SK-N-SH (cell line): ENCODE measurements around the gene TMEM51.

Experiments
- CTCF ChIP-seq: fragments of 200-600 bp; sonication (generic); IDR thresholded peaks from 2 replicates; pipeline ENCODE4 v1.6.1; 2017; ENCODE audit warnings: antibody characterized with exemption, mild to moderate bottlenecking, moderate library complexity
- EP300 ChIP-seq, 2 experiments: IDR thresholded peaks; 2 replicates each; pipeline versions ENCODE4 v1.4.0 to v1.6.1; 2012; ENCODE audit warnings: borderline replicate concordance in 1 of 2, low read depth in 1 of 2, low read length in 1 of 2
- EZH2phosphoT487 ChIP-seq: fragments of 200-600 bp; sonication (generic); IDR thresholded peaks from 2 replicates; pipeline ENCODE4 v1.6.1; 2017; ENCODE audit warnings: low read depth, mixed run types, mild to moderate bottlenecking, antibody characterized with exemption, moderate library complexity, borderline replicate concordance
- GABPA ChIP-seq: IDR thresholded peaks from 2 replicates; pipeline ENCODE4 v1.4.0; 2012; ENCODE audit warnings: low read depth, mild to moderate bottlenecking
- JUND ChIP-seq: IDR thresholded peaks from 2 replicates; pipeline ENCODE4 v1.4.0; 2012
- POLR2AphosphoS5 ChIP-seq: IDR thresholded peaks from 2 replicates; pipeline ENCODE4 v1.6.1; 2012; ENCODE audit warnings: low read depth, low read length
- RAD21 ChIP-seq: IDR thresholded peaks from 2 replicates; pipeline ENCODE4 v1.6.1; 2012; ENCODE audit warnings: mild to moderate bottlenecking, low read length
- REST ChIP-seq: IDR thresholded peaks from 2 replicates; pipeline ENCODE4 v1.6.1; 2012; ENCODE audit warnings: mild to moderate bottlenecking, low read depth, low read length, moderate library complexity
- RXRA ChIP-seq: IDR thresholded peaks from 2 replicates; pipeline ENCODE4 v1.4.0; 2012; ENCODE audit warnings: low read depth, mild to moderate bottlenecking, borderline replicate concordance
- SIN3A ChIP-seq: IDR thresholded peaks from 2 replicates; pipeline ENCODE4 v1.6.1; 2012; ENCODE audit warnings: low read depth, mild to moderate bottlenecking, low read length, moderate library complexity, borderline replicate concordance
- SMC3 ChIP-seq: IDR thresholded peaks from 2 replicates; pipeline ENCODE4 v1.6.1; 2012; ENCODE audit warnings: low read depth, low read length, improper control_type of control experiment
- TAF1 ChIP-seq: IDR thresholded peaks from 2 replicates; pipeline ENCODE4 v1.6.1; 2012; ENCODE audit warnings: low read depth, mild to moderate bottlenecking, low read length, moderate library complexity, borderline replicate concordance
- USF2 ChIP-seq: fragments of 150-350 bp; IDR thresholded peaks from 2 replicates; pipeline ENCODE4 v1.6.1; 2017; ENCODE audit warnings: antibody characterized with exemption, low read length, low read depth, borderline replicate concordance
- YY1 ChIP-seq: IDR thresholded peaks from 2 replicates; pipeline ENCODE4 v1.4.0; 2012; ENCODE audit warnings: low read depth, mild to moderate bottlenecking

DNA sequence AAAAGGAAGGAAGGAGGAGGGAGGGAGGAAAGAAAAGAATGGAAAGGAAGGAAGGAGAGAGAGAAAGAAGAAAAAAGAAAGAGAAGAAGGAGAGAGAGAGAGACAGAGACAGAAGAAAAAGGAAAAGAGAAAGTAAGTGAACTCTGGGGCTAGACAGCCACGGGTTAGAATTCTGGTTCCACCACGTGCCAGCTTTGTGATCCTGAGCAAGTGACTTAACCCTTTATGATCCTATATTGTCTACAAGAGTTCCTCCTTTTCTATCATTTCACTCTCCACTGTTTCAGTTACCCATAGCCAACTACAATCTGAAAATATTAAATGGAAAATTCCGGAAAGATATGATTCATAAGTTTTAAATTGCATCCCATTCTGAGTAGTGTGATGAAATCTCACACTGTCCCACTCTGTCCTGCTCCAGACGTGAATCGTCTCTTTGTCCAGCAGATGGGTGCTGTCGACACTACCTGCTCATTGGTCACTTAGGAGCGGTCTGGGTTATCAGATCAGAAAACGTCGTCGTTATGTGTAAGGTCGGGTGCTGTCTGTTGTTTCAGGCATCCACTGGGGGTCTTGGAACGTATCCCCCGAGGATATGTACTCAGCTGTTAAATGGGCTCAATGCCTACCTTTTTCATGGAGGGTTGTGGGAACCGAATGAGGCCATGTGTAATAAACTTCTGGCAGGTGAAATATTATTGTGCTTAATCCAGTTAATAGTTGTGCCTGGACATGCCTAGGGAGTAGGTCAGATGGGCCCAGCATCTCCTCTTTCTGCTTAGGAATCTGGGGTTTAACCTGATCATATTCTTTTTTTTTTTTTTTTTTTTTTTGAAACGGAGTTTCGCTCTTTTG, 19.1 kb downstream of the TMEM51 start:
- TF ChIP-seq CTCF = no peak
- TF ChIP-seq RXRA = no peak
- no peak for TF ChIP-seq RAD21
- TF ChIP-seq EZH2phosphoT487 = no peak
- no peak for TF ChIP-seq POLR2AphosphoS5
- no peak for TF ChIP-seq REST
- no peak for TF ChIP-seq EP300 (IDR thresholded peaks at IDR 0.05; ENCODE audit: borderline replicate concordance in 1 of 2, low read depth in 1 of 2, low read length in 1 of 2)
- no peak for TF ChIP-seq SIN3A
- TF ChIP-seq USF2 = no peak
- no peak for TF ChIP-seq YY1
- no peak for TF ChIP-seq JUND
- no peak for TF ChIP-seq GABPA
- no peak for TF ChIP-seq TAF1
- TF ChIP-seq SMC3 = no peak
